GM12892 (cell line): ENCODE measurements around the gene SLC7A8.

Experiments used
- POLR2A ChIP-seq: IDR thresholded peaks from 2 replicates; pipeline ENCODE4 v1.6.1; 2011; ENCODE audit warnings: low read depth, low read length, control low read depth
- POLR2AphosphoS5 ChIP-seq: IDR thresholded peaks from 2 replicates; pipeline ENCODE4 v1.6.1; 2011; ENCODE audit warnings: low read depth, low read length, control low read depth
- TAF1 ChIP-seq: IDR thresholded peaks from 2 replicates; pipeline ENCODE4 v1.6.1; 2011; ENCODE audit warnings: low read depth, mild to moderate bottlenecking, control low read depth, low read length, borderline replicate concordance

DNA sequence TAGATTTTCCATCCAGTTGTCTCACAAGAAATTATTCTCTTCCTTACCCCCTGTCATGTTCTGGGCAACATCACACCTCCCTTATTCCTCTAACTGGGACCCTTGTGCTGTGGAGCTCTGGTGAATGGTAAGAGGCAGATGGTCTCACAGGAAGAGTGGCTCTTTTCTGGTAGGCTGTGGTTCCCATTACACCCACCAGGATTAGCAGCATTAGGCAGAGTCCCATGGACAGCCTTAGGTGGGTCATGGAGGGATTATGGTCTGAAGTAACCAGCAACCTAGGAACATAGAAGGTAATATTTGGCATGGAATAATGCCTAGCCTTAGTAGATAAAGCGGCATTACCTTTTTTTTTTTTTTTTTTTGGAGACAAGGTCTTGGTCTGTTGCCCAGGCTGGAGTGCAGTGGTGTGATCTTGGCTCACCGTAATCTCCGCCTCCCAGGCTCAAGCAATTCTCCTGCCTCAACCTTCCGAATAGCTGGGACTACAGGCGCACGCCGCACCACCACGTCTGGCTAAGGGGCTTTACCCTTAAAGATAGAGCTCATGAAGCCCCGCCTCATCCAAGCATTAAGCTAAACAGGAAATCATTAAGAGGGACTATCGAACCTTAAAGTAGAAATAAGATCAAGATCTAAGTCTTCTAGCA lies 84.1 kb downstream of the SLC7A8 start:
- no peak for TF ChIP-seq POLR2A
- TF ChIP-seq TAF1, result no peak
- TF ChIP-seq POLR2AphosphoS5, result no peak
